NT2/D1 (cell line): ENCODE measurements around the gene HPS1.

Experiments
- DNase-seq: peaks from one replicate; pipeline ENCODE4 v3.0.0-alpha.2; 2011; ENCODE audit warnings: low read depth, low spot score
- H3K27me3 ChIP-seq: 2 replicates; pipeline ENCODE4 v1.6.0; 2011; ENCODE audit warnings: mild to moderate bottlenecking; ENCODE audit not compliant: insufficient read length, insufficient read depth
- H3K36me3 ChIP-seq: 2 replicates; pipeline ENCODE4 v1.6.1; 2011; ENCODE audit warnings: mild to moderate bottlenecking, low read length, mixed read lengths; ENCODE audit not compliant: insufficient read depth, insufficient read length
- H3K4me1 ChIP-seq: 2 replicates; pipeline ENCODE4 v1.5.1; 2011; ENCODE audit not compliant: insufficient read depth, insufficient read length
- H3K4me3 ChIP-seq: 2 replicates; pipeline ENCODE4 v1.5.1; 2011; ENCODE audit warnings: low read depth; ENCODE audit not compliant: insufficient read length
- H3K9ac ChIP-seq: 2 replicates; pipeline ENCODE4 v1.6.0; 2011; ENCODE audit warnings: low read depth; ENCODE audit not compliant: insufficient read length
- H3K9me3 ChIP-seq: 2 replicates; pipeline ENCODE4 v1.5.1; 2011; ENCODE audit warnings: mild to moderate bottlenecking, low read length; ENCODE audit not compliant: insufficient read depth
- SUZ12 ChIP-seq: IDR thresholded peaks from 2 replicates; pipeline ENCODE4 v1.6.1; 2011; ENCODE audit not compliant: insufficient read length, insufficient read depth; ENCODE audit errors: extremely low read depth
- YY1 ChIP-seq: IDR thresholded peaks from 2 replicates; pipeline ENCODE4 v1.6.1; 2011; ENCODE audit not compliant: insufficient read length, insufficient read depth
- ZNF274 ChIP-seq: IDR thresholded peaks from 2 replicates; pipeline ENCODE4 v1.6.1; 2011; ENCODE audit warnings: mild to moderate bottlenecking, low read depth, low read length

HPS1 gene

GRCh38 chr10:98367604-98368451 lies 78.9 kb downstream of the HPS1 start:
- Histone ChIP-seq H3K4me1 (peaks cover 4% of the 10 kb centered on the region), H3K9me3 (peaks cover 9% of the 10 kb centered on the region; the same call in 1 of the 2 replicates), H3K36me3 (no peaks in the 10 kb centered on the region), H3K27me3 (no peaks in the 10 kb centered on the region), H3K9ac (no peak overlapping the region), H3K4me3 (no peak overlapping the region)
- peak; percentile 18 for DNase-seq
- TF ChIP-seq YY1 (no peak), SUZ12 (no peak), ZNF274 (no peak)
